ENCODE measurements around the gene NINL. TPM values are rescaled to one million over a fixed set of nuclear protein-coding genes. Genes with fewer than 3 reads are reported as not detected.

NINL gene
- total RNA-seq, 1 experiment from 2014 or later, result 13.6 TPM

DNA sequence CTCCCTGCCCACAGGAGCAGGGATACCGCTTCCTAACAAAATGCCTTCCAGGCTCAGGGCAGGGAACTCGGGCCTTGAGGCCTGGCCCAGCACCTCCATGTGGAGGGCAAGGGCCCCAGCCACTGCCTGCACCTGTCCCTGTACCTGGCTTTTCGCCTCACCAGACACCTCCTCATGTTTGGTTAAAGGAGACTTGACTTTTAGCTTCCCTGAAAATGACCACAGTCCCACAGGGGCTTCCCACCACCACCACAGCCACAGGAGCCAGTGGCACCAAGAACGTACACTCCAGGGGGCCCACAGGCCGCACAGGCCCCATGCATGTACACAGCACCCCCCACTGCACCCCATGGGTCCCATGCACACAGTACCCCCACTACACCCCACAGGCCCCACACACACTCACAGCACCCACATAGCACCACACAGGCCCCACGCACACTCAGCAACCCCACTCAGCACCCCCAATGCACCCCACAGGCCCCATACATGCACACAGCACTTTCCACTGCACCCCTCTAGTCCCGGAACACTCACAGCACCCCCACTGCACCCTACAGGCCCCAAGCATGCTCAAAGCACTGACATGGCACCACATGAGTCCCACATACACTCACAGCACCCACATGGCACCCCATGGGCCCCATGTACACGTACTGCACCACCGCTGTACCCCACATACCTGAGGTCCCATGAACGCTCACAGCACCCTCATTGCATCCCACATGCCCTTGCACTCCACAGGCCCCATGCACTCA, 91.4 kb downstream of the NINL start:
- H3K36me3 ChIP-seq (ENCODE audit: control insufficient read depth, insufficient read depth, low read length), result no peaks in the 10 kb centered on the region; the same call in 1 of the 2 replicates
- H3K4me1 ChIP-seq, result no peaks in the 10 kb centered on the region
- intact Hi-C loops (cut with micrococcal nuclease; ENCODE audit: unreplicated experiment), result no loop called here
- Mint-ChIP-seq H3K36me3 (ENCODE audit: insufficient read depth, unreplicated experiment) (no peaks in the 10 kb centered on the region), H3K27ac (ENCODE audit: unreplicated experiment) (no peak overlapping the region), H3K4me3 (ENCODE audit: unreplicated experiment) (no peak overlapping the region), H3K4me1 (ENCODE audit: low read depth, unreplicated experiment) (no peaks in the 10 kb centered on the region), H3K27me3 (ENCODE audit: insufficient read depth, unreplicated experiment) (no peaks in the 10 kb centered on the region), H3K9me3 (ENCODE audit: unreplicated experiment) (no peaks in the 10 kb centered on the region)
- H3K27me3 ChIP-seq (replicated peaks; ENCODE audit: control insufficient read depth, insufficient read depth, low read length), result no peaks in the 10 kb centered on the region
- CTCF ChIA-PET, result no interaction called here
- TF ChIP-seq, protein P1, sequence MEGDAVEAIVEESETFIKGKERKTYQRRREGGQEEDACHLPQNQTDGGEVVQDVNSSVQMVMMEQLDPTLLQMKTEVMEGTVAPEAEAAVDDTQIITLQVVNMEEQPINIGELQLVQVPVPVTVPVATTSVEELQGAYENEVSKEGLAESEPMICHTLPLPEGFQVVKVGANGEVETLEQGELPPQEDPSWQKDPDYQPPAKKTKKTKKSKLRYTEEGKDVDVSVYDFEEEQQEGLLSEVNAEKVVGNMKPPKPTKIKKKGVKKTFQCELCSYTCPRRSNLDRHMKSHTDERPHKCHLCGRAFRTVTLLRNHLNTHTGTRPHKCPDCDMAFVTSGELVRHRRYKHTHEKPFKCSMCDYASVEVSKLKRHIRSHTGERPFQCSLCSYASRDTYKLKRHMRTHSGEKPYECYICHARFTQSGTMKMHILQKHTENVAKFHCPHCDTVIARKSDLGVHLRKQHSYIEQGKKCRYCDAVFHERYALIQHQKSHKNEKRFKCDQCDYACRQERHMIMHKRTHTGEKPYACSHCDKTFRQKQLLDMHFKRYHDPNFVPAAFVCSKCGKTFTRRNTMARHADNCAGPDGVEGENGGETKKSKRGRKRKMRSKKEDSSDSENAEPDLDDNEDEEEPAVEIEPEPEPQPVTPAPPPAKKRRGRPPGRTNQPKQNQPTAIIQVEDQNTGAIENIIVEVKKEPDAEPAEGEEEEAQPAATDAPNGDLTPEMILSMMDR (IDR thresholded peaks at IDR 0.05; ENCODE audit: insufficient read depth in 1 of 2, low read depth in 1 of 2, low read length in 1 of 2, severe bottlenecking in 1 of 2, unreplicated experiment in 1 of 2), result no peak
- BruUV-seq (replicated peaks), result no TSS peak
- no peaks in the 10 kb centered on the region for H3K9me3 ChIP-seq
- POLR2A ChIA-PET, result no interaction called here
- no peak overlapping the region for H3K4me3 ChIP-seq (ENCODE audit: low read depth, low read length)
- DNase-seq, result no peak

DNA sequence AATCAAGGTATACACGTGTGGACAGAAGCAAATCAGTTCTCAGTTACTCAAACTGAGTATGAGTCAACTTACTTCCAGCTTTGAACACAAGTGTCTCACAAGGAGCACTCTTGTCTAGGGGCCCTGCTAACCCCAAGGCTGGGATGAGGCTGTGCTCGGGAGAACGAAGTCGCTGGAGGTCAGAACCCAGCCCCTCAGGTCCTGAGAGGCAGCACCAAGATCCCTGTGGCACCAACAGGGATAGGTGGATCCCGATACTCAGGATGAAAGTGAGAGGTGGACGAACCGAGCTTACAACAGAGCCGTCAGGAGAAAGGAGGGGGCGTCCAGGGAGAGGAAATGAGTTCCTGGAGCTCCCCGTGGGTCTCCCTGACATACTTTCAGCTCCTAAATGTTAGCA, 92.2 kb downstream of the NINL start:
- BruUV-seq (replicated peaks), result no TSS peak
- H3K27me3 Mint-ChIP-seq (ENCODE audit: insufficient read depth, unreplicated experiment), result no peaks in the 10 kb centered on the region
- intact Hi-C loops (cut with micrococcal nuclease; ENCODE audit: unreplicated experiment), result no loop called here
- no peak overlapping the region for H3K4me3 Mint-ChIP-seq (ENCODE audit: unreplicated experiment)
- POLR2A ChIA-PET, result no interaction called here
- CTCF ChIA-PET, result no interaction called here
- TF ChIP-seq, protein P1 (IDR thresholded peaks at IDR 0.05; ENCODE audit: insufficient read depth in 1 of 2, low read depth in 1 of 2, low read length in 1 of 2, severe bottlenecking in 1 of 2, unreplicated experiment in 1 of 2), result no peak
- no peaks in the 10 kb centered on the region; the same call in 1 of the 2 replicates for H3K36me3 ChIP-seq (ENCODE audit: control insufficient read depth, insufficient read depth, low read length)
- no peak for DNase-seq
- H3K4me1 ChIP-seq, result no peaks in the 10 kb centered on the region
- H3K36me3 Mint-ChIP-seq (ENCODE audit: insufficient read depth, unreplicated experiment), result no peaks in the 10 kb centered on the region
- no peaks in the 10 kb centered on the region for H3K27me3 ChIP-seq (replicated peaks; ENCODE audit: control insufficient read depth, insufficient read depth, low read length)
- no peaks in the 10 kb centered on the region for H3K4me1 Mint-ChIP-seq (ENCODE audit: low read depth, unreplicated experiment)
- no peak overlapping the region for H3K27ac Mint-ChIP-seq (ENCODE audit: unreplicated experiment)
- H3K9me3 Mint-ChIP-seq (ENCODE audit: unreplicated experiment), result no peaks in the 10 kb centered on the region
- H3K9me3 ChIP-seq, result no peaks in the 10 kb centered on the region
- H3K4me3 ChIP-seq (ENCODE audit: low read depth, low read length), result no peak overlapping the region

GRCh38 chr20:25491446-25492038, 93.8 kb downstream of the NINL start:
- Histone ChIP-seq H3K27me3 (replicated peaks; ENCODE audit: control insufficient read depth, insufficient read depth, low read length) (no peaks in the 10 kb centered on the region), H3K4me1 (no peaks in the 10 kb centered on the region), H3K9me3 (no peaks in the 10 kb centered on the region), H3K36me3 (ENCODE audit: control insufficient read depth, insufficient read depth, low read length) (no peaks in the 10 kb centered on the region; the same call in 1 of the 2 replicates), H3K4me3 (ENCODE audit: low read depth, low read length) (no peak overlapping the region)
- no peaks in the 10 kb centered on the region for H3K4me1 Mint-ChIP-seq (ENCODE audit: low read depth, unreplicated experiment)
- POLR2A ChIA-PET, result no interaction called here
- TF ChIP-seq, protein P1 (IDR thresholded peaks at IDR 0.05; ENCODE audit: insufficient read depth in 1 of 2, low read depth in 1 of 2, low read length in 1 of 2, severe bottlenecking in 1 of 2, unreplicated experiment in 1 of 2), result no peak
- H3K4me3 Mint-ChIP-seq (ENCODE audit: unreplicated experiment), result no peak overlapping the region
- no peaks in the 10 kb centered on the region for H3K36me3 Mint-ChIP-seq (ENCODE audit: insufficient read depth, unreplicated experiment)
- H3K9me3 Mint-ChIP-seq (ENCODE audit: unreplicated experiment), result no peaks in the 10 kb centered on the region
- intact Hi-C loops (cut with micrococcal nuclease; ENCODE audit: unreplicated experiment), result no loop called here
- BruUV-seq (replicated peaks), result no TSS peak
- no peaks in the 10 kb centered on the region for H3K27me3 Mint-ChIP-seq (ENCODE audit: insufficient read depth, unreplicated experiment)
- CTCF ChIA-PET, result no interaction called here
- no peak for DNase-seq
- H3K27ac Mint-ChIP-seq (ENCODE audit: unreplicated experiment), result no peak overlapping the region
